NT2/D1 (cell line): ENCODE measurements around the gene KSR1.

Source experiments
- SUZ12 ChIP-seq: IDR thresholded peaks from 2 replicates; pipeline ENCODE4 v1.6.1; 2011; ENCODE audit not compliant: insufficient read length, insufficient read depth; ENCODE audit errors: extremely low read depth
- YY1 ChIP-seq: IDR thresholded peaks from 2 replicates; pipeline ENCODE4 v1.6.1; 2011; ENCODE audit not compliant: insufficient read length, insufficient read depth
- ZNF274 ChIP-seq: IDR thresholded peaks from 2 replicates; pipeline ENCODE4 v1.6.1; 2011; ENCODE audit warnings: mild to moderate bottlenecking, low read depth, low read length

DNA sequence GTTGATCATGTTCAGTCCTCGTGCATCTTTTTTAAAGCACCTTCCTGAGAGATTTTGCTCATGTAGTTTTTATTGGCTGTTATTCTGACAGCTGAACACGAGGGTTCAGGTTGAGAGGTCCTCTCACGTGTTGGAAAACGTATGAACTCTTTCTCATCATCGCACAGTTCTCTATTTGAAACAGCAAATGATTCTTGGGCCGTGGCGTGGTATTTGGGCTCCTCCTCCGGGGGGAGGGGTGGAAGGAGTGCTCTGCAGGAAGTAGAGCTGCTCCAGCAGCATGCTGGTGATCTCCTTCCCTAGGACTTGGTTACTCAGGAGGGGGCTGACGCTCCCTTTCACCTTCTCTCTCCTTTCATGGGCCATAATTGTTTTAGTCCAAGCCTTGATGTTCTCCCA, 70.4 kb downstream of the KSR1 start:
- TF ChIP-seq ZNF274: no peak
- TF ChIP-seq YY1: no peak
- no peak for TF ChIP-seq SUZ12
